Activated CD8-positive, alpha-beta memory T cell treated with anti-CD3 and anti-CD28 coated beads, Interleukin-2, amount 10 ng/mL, durations not matched to agents 7 days and 5 days (primary cell): ENCODE data around the gene REEP6. TPM values are rescaled to one million over a fixed set of nuclear protein-coding genes. Genes with fewer than 3 reads are reported as not detected.

Experiments
- ATAC-seq: fragments of 150-1000 bp; cut with Tn5 transposase; one replicate; pipeline ENCODE4 v1.10.0; 2021; ENCODE audit warnings: moderate library complexity
- CTCF ChIA-PET: fragments of 350-600 bp; sonication (Branson Sonifier 250); formaldehyde crosslinking; loops from one replicate; lab custom pipeline; 2021; ENCODE audit warnings: antibody characterized with exemption; lab: Charles Lee
- DNase-seq: peaks from one replicate; pipeline ENCODE4 v3.0.0-alpha.2; 2020
- H3K27ac Mint-ChIP-seq: one replicate; pipeline ENCODE4 v1.8.0; 2021; ENCODE audit warnings: mild to moderate bottlenecking, mixed read lengths
- H3K27me3 Mint-ChIP-seq: one replicate; pipeline ENCODE4 v1.8.0; 2021; ENCODE audit warnings: mixed read lengths
- H3K36me3 Mint-ChIP-seq: one replicate; pipeline ENCODE4 v1.8.0; 2021; ENCODE audit warnings: mild to moderate bottlenecking, mixed read lengths
- H3K4me1 Mint-ChIP-seq: one replicate; pipeline ENCODE4 v1.8.0; 2021; ENCODE audit warnings: mixed read lengths
- H3K4me3 Mint-ChIP-seq: one replicate; pipeline ENCODE4 v1.8.0; 2021; ENCODE audit warnings: mild to moderate bottlenecking, moderate library complexity, mixed read lengths
- H3K9me3 Mint-ChIP-seq: one replicate; pipeline ENCODE4 v1.8.0; 2022; ENCODE audit warnings: low read depth, mixed read lengths
- total RNA-seq, 2 experiments: library from RNA; stranded (reverse); gene quantifications; one replicate each; pipeline ENCODE4 v1.2.3, GENCODE V29; 2021

REEP6 gene
- total RNA-seq, 2 experiments from 2014 or later = 1.0 to 1.3 TPM

- Mint-ChIP-seq H3K27ac (no peak overlapping the region), H3K4me3 (no peak overlapping the region), H3K9me3 (no peaks in the 10 kb centered on the region), H3K27me3 (no peaks in the 10 kb centered on the region), H3K4me1 (peaks cover 17% of the 10 kb centered on the region), H3K36me3 (peaks cover 2% of the 10 kb centered on the region)
- CTCF ChIA-PET = no interaction called here
- DNase-seq (no peak), ATAC-seq (no peak)
Observed at GRCh38 chr19:1481893-1482360, 9.1 kb upstream of the REEP6 start.

GRCh38 chr19:1482361-1483130, 8.4 kb upstream of the REEP6 start:
- Mint-ChIP-seq H3K4me3 (no peak overlapping the region), H3K4me1 (peaks cover 12% of the 10 kb centered on the region), H3K27ac (no peak overlapping the region), H3K36me3 (peaks cover 2% of the 10 kb centered on the region), H3K9me3 (no peaks in the 10 kb centered on the region), H3K27me3 (no peaks in the 10 kb centered on the region)
- ATAC-seq (no peak), DNase-seq (no peak)
- CTCF ChIA-PET = no interaction called here

- CTCF ChIA-PET = no interaction called here
- Mint-ChIP-seq H3K4me3 (no peak overlapping the region), H3K27me3 (no peaks in the 10 kb centered on the region), H3K27ac (no peak overlapping the region), H3K4me1 (peaks cover 8% of the 10 kb centered on the region), H3K9me3 (no peaks in the 10 kb centered on the region), H3K36me3 (peaks cover 2% of the 10 kb centered on the region)
- DNase-seq (no peak), ATAC-seq (no peak)
Observed at GRCh38 chr19:1483131-1483978, 7.6 kb upstream of the REEP6 start.

- CTCF ChIA-PET = no interaction called here
- ATAC-seq (no peak), DNase-seq (no peak)
- no peaks in the 10 kb centered on the region for H3K9me3 Mint-ChIP-seq
- H3K27ac Mint-ChIP-seq = no peak overlapping the region
- peaks cover 6% of the 10 kb centered on the region for H3K4me1 Mint-ChIP-seq
- no peaks in the 10 kb centered on the region for H3K27me3 Mint-ChIP-seq
- H3K4me3 Mint-ChIP-seq = no peak overlapping the region
- peaks cover 1% of the 10 kb centered on the region for H3K36me3 Mint-ChIP-seq
Observed at GRCh38 chr19:1483979-1484428, 7.0 kb upstream of the REEP6 start.

- Mint-ChIP-seq H3K4me1 (peaks cover 13% of the 10 kb centered on the region), H3K27ac (no peak overlapping the region), H3K27me3 (peaks cover 5% of the 10 kb centered on the region), H3K9me3 (no peaks in the 10 kb centered on the region), H3K4me3 (no peak overlapping the region), H3K36me3 (no peaks in the 10 kb centered on the region)
- CTCF ChIA-PET = no interaction called here
- ATAC-seq = no peak
- DNase-seq = no peak
Observed at GRCh38 chr19:1486720-1487575, 4.0 kb upstream of the REEP6 start.

GRCh38 chr19:1487576-1488281, 3.3 kb upstream of the REEP6 start:
- Mint-ChIP-seq H3K9me3 (no peaks in the 10 kb centered on the region), H3K27me3 (peaks cover 9% of the 10 kb centered on the region), H3K27ac (no peak overlapping the region), H3K4me1 (peaks cover 13% of the 10 kb centered on the region), H3K4me3 (no peak overlapping the region), H3K36me3 (no peaks in the 10 kb centered on the region)
- DNase-seq = no peak
- ATAC-seq = no peak
- CTCF ChIA-PET = no interaction called here

GRCh38 chr19:1488282-1488601, 2.7 kb upstream of the REEP6 start:
- CTCF ChIA-PET = no interaction called here
- H3K27ac Mint-ChIP-seq = no peak overlapping the region

GRCh38 chr19:1489463-1490310, 1.3 kb upstream of the REEP6 start:
- no peaks in the 10 kb centered on the region for H3K9me3 Mint-ChIP-seq
- CTCF ChIA-PET = interaction anchor here (1.3 to 2.5 kb wide), 3 partner anchors 10 to 57 kb away, joined by 3 to 8 read pairs (median 3); no protein-coding TSS in a partner anchor
- DNase-seq (no peak), ATAC-seq (no peak)
- H3K27me3 Mint-ChIP-seq = peaks cover 9% of the 10 kb centered on the region
- H3K36me3 Mint-ChIP-seq = no peaks in the 10 kb centered on the region
- peaks cover 13% of the 10 kb centered on the region for H3K4me1 Mint-ChIP-seq
- peak overlapping the region; percentile 19 for H3K27ac Mint-ChIP-seq
- H3K4me3 Mint-ChIP-seq = peak overlapping the region; percentile 54

More at GRCh38 chr19:1488282-1488601, 2.7 kb upstream of the REEP6 start:
- H3K4me3 Mint-ChIP-seq = no peak overlapping the region
- H3K4me1 Mint-ChIP-seq = peaks cover 13% of the 10 kb centered on the region
- no peaks in the 10 kb centered on the region for H3K9me3 Mint-ChIP-seq
- H3K27me3 Mint-ChIP-seq = peaks cover 9% of the 10 kb centered on the region
- H3K36me3 Mint-ChIP-seq = no peaks in the 10 kb centered on the region
- no peak for DNase-seq
- ATAC-seq = no peak

- peaks cover 13% of the 10 kb centered on the region for H3K4me1 Mint-ChIP-seq
- ATAC-seq (peak; percentile 91), DNase-seq (peak; percentile 98)
- H3K27ac Mint-ChIP-seq = peak within 1 kb of the TSS; percentile 75
- no peaks in the 10 kb centered on the region for H3K9me3 Mint-ChIP-seq
- H3K36me3 Mint-ChIP-seq = no peaks in the 10 kb centered on the region
- peak within 1 kb of the TSS; percentile 75 for H3K4me3 Mint-ChIP-seq
- H3K27me3 Mint-ChIP-seq = peaks cover 9% of the 10 kb centered on the region
- CTCF ChIA-PET = interaction anchor here (0.6 to 2.5 kb wide), 9 partner anchors 10 to 335 kb away, joined by 3 to 8 read pairs (median 4); partner anchors contain the start of gene UQCR11
Observed at GRCh38 chr19:1490311-1491113, 469 bp upstream of the REEP6 start, which contains the start of gene PCSK4. Gene PCSK4, minus strand, starts transcription at chr19:1490350. Its CDS starts 4 bp downstream, at chr19:1490346.

- H3K27ac Mint-ChIP-seq = no peak overlapping the region
- ATAC-seq = no peak
Observed at GRCh38 chr19:1491849-1492170, 829 bp downstream of the REEP6 start.

GRCh38 chr19:1492474-1493006, 1.6 kb downstream of the REEP6 start:
- no peaks in the 10 kb centered on the region for H3K9me3 Mint-ChIP-seq
- peaks cover 9% of the 10 kb centered on the region for H3K27me3 Mint-ChIP-seq
- peaks cover 13% of the 10 kb centered on the region for H3K4me1 Mint-ChIP-seq
- ATAC-seq (no peak), DNase-seq (no peak)
- no peak overlapping the region for H3K27ac Mint-ChIP-seq
- CTCF ChIA-PET = interaction anchor here (1.7 kb wide), 1 partner anchor 38 kb away, joined by 4 read pairs; no protein-coding TSS in a partner anchor
- H3K4me3 Mint-ChIP-seq = no peak overlapping the region
- H3K36me3 Mint-ChIP-seq = no peaks in the 10 kb centered on the region

More at GRCh38 chr19:1491849-1492170, 829 bp downstream of the REEP6 start:
- Mint-ChIP-seq H3K36me3 (no peaks in the 10 kb centered on the region), H3K4me3 (peak overlapping the region; percentile 51), H3K27me3 (peaks cover 9% of the 10 kb centered on the region), H3K9me3 (no peaks in the 10 kb centered on the region), H3K4me1 (peaks cover 13% of the 10 kb centered on the region)
- DNase-seq = no peak
- CTCF ChIA-PET = interaction anchor here (1.0 to 1.7 kb wide), 2 partner anchors 10 to 37 kb away, joined by 4 read pairs; no protein-coding TSS in a partner anchor
